ENCODE measurements around the gene KCNT1.

DNA sequence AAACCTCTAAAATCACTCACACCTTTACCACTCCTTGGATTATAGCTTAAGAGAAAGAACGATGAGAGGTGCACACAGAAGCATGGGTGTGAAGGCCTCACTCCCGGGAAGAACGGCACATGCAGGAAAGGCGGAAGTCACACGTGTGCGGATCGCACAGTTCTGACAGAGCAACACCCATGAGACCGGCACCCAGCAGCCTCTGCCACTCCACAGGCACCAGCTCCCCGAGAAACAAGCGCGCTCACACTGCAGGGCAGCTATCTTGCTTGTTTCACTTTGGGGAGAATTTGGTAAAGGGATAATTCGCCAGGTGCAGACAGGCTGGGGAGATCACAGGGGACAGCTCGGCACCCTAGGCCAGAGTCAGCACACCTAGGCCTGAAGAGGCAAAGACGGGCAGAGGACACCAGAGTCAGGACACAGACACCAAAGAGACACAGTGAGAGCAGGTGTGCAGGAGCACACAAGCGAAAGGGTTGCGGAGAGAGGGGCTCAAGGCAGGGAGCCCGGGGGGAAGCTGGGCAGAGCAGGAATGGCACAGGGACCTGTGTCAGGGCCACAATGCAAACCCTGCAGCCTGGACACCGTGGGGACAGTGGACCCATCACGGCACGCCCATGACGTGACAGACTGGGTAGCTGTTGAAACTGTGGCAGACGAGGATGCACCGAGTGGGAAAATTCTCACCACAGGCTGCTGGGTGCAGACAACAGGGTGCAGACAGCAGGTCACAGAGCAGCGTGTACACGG is 123.6 kb downstream of the KCNT1 start:
- TF ChIP-seq EZH2 (IDR thresholded peaks at IDR 0.05; ENCODE audit: low read depth), result no peak
- TF ChIP-seq, protein P1, sequence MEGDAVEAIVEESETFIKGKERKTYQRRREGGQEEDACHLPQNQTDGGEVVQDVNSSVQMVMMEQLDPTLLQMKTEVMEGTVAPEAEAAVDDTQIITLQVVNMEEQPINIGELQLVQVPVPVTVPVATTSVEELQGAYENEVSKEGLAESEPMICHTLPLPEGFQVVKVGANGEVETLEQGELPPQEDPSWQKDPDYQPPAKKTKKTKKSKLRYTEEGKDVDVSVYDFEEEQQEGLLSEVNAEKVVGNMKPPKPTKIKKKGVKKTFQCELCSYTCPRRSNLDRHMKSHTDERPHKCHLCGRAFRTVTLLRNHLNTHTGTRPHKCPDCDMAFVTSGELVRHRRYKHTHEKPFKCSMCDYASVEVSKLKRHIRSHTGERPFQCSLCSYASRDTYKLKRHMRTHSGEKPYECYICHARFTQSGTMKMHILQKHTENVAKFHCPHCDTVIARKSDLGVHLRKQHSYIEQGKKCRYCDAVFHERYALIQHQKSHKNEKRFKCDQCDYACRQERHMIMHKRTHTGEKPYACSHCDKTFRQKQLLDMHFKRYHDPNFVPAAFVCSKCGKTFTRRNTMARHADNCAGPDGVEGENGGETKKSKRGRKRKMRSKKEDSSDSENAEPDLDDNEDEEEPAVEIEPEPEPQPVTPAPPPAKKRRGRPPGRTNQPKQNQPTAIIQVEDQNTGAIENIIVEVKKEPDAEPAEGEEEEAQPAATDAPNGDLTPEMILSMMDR (conservative IDR thresholded peaks at IDR 0.05), result no peak
